Endothelial cell of umbilical vein (primary cell): ENCODE results near the gene SLC2A11. TPM values are rescaled to one million over a fixed set of nuclear protein-coding genes. Genes with fewer than 3 reads are reported as not detected.

ENCODE experiments used
- BruUV-seq: library from RNA; stranded (reverse); fragments of 400-500 nt; replicated peaks from 2 replicates; lab custom pipeline; 2021; lab: Mats Ljungman, UMichigan
- CTCF ChIA-PET: fragments of 300-600, 350-600 bp; sonication (Branson Sonifier 250); formaldehyde crosslinking; loops from one replicate; lab custom pipeline; 2021; ENCODE audit warnings: antibody characterized with exemption, inconsistent platforms; lab: Charles Lee
- POLR2A ChIA-PET: fragments of 300-600, 350-600 bp; sonication (Branson Sonifier 250); formaldehyde crosslinking; loops from one replicate; lab custom pipeline; 2021; ENCODE audit warnings: antibody characterized with exemption, inconsistent platforms; lab: Charles Lee
- DNase-seq: peaks from one replicate; pipeline ENCODE4 v3.0.0-alpha.2; 2011; ENCODE audit warnings: low read depth, low spot score
- FAIRE-seq: peaks from 2 replicates; lab custom pipeline; 2011; peaks lifted over from hg19 to GRCh38; lab: Jason Lieb, UNC
- H2AFZ ChIP-seq: 2 replicates; pipeline ENCODE4 v1.6.0; 2012; ENCODE audit warnings: low read depth, low read length, control low read depth, inconsistent platforms
- H3K27ac ChIP-seq: 2 replicates; pipeline ENCODE4 v1.5.1; 2011; ENCODE audit warnings: low read depth, mild to moderate bottlenecking, control low read depth, low read length, moderate library complexity; ENCODE audit not compliant: insufficient read depth
- H3K27me3 ChIP-seq, 2 experiments: 2 replicates each; pipeline versions ENCODE4 v1.6.0 to v1.6.1; 2011; ENCODE audit warnings: low read length in 2 of 2, mixed read lengths in 1 of 2; ENCODE audit not compliant: control insufficient read depth in 2 of 2, insufficient read depth in 2 of 2
- H3K36me3 ChIP-seq, 2 experiments: 2 replicates in 1 of 2; 3 replicates in 1 of 2; pipeline ENCODE4 v1.5.1; 2011; ENCODE audit warnings: low read length in 2 of 2, mild to moderate bottlenecking in 1 of 2, moderate library complexity in 1 of 2; ENCODE audit not compliant: control insufficient read depth in 2 of 2, insufficient read depth in 2 of 2; ENCODE audit errors: extremely low read depth in 1 of 2
- H3K4me1 ChIP-seq: 3 replicates; pipeline ENCODE4 v1.5.1; 2011; ENCODE audit warnings: mild to moderate bottlenecking, low read length; ENCODE audit not compliant: control insufficient read depth, insufficient read depth; ENCODE audit errors: extremely low read depth
- H3K4me2 ChIP-seq: 2 replicates; pipeline ENCODE4 v1.6.1; 2011; ENCODE audit warnings: low read length, control low read depth, mixed read lengths; ENCODE audit not compliant: insufficient read depth
- H3K4me3 ChIP-seq, 3 experiments: fragments of 200-600 bp in 1 of 3; sonication (generic), shearing (Covaris generic) in 1 of 3; replicated peaks in 1 of 3; 2 replicates each; pipeline ENCODE4 v1.5.1; 2011 to 2016; ENCODE audit warnings: control low read depth in 3 of 3, low read length in 3 of 3, mild to moderate bottlenecking in 2 of 3, inconsistent platforms in 1 of 3, low read depth in 1 of 3, moderate library complexity in 1 of 3; ENCODE audit not compliant: insufficient read depth in 1 of 3
- H3K79me2 ChIP-seq: 2 replicates; pipeline ENCODE4 v1.6.0; 2012; ENCODE audit warnings: low read length, inconsistent platforms; ENCODE audit not compliant: control insufficient read depth, insufficient read depth
- H3K9ac ChIP-seq: replicated peaks from 2 replicates; pipeline ENCODE3; 2011; ENCODE audit warnings: low read length, control low read depth; ENCODE audit not compliant: insufficient read depth; ENCODE audit errors: extremely low read depth
- H3K9me1 ChIP-seq: replicated peaks from 3 replicates; pipeline ENCODE4 v1.6.0; 2011; ENCODE audit warnings: mild to moderate bottlenecking, low read length; ENCODE audit not compliant: control insufficient read depth, insufficient read depth; ENCODE audit errors: extremely low read depth
- H3K9me3 ChIP-seq: replicated peaks from 2 replicates; pipeline ENCODE4 v1.5.1; 2012; ENCODE audit warnings: low read length, inconsistent platforms; ENCODE audit not compliant: control insufficient read depth, insufficient read depth
- H4K20me1 ChIP-seq: replicated peaks from 2 replicates; pipeline ENCODE3; 2011; ENCODE audit warnings: mild to moderate bottlenecking, low read length; ENCODE audit not compliant: control insufficient read depth, insufficient read depth; ENCODE audit errors: extremely low read depth
- EZH2 ChIP-seq: IDR thresholded peaks from 2 replicates; pipeline ENCODE4 v1.6.1; 2012; ENCODE audit warnings: borderline replicate concordance, low read depth, mild to moderate bottlenecking, moderate library complexity, low read length, inconsistent platforms; ENCODE audit not compliant: severe bottlenecking
- GATA2 ChIP-seq: IDR thresholded peaks from 2 replicates; pipeline ENCODE4 v1.7.0; 2011; ENCODE audit warnings: low read depth, mild to moderate bottlenecking, moderate library complexity, mixed read lengths, low read length; ENCODE audit not compliant: insufficient read length, insufficient read depth
- JUN ChIP-seq: IDR thresholded peaks from 2 replicates; pipeline ENCODE4 v1.6.1; 2011; ENCODE audit warnings: borderline replicate concordance, low read depth; ENCODE audit not compliant: insufficient read length, insufficient read depth
- MYC ChIP-seq: IDR thresholded peaks from one replicate; pipeline ENCODE4 v1.6.1; 2011; ENCODE audit warnings: mild to moderate bottlenecking, low read depth, low read length
- POLR2A ChIP-seq: IDR thresholded peaks from 2 replicates; pipeline ENCODE4 v1.6.1; 2012; ENCODE audit warnings: low read depth, mild to moderate bottlenecking, control low read depth, low read length
- POLR2AphosphoS5 ChIP-seq: IDR thresholded peaks from 2 replicates; pipeline ENCODE4 v1.6.1; 2012; ENCODE audit warnings: low read depth, mild to moderate bottlenecking, control low read depth, low read length, moderate library complexity; ENCODE audit not compliant: insufficient read depth
- dilution Hi-C: fragments of 300-500 bp; cut with MboI; formaldehyde crosslinking; loops from one replicate; pipeline ENCODE4 v1.15.0; 2019; ENCODE audit warnings: low sequenced_read_pairs; ENCODE audit not compliant: extremely low pct_ligation_motif_present
- intact Hi-C: fragments of 100-400 bp; cut with micrococcal nuclease; formaldehyde crosslinking; loops from one replicate; pipeline ENCODE4 v1.10.0; 2022
- polyA plus RNA-seq, 4 experiments: library from polyadenylated mRNA; depleted of rRNA in 3 of 4; stranded (reverse) in 3 of 4; unstranded in 1 of 4; fragments of >200 nt; gene quantifications; 2 replicates each; pipeline versions ENCODE4 v1.2.1 to v1.2.3, GENCODE V29; 2011 to 2012; ENCODE audit warnings: missing spikeins in 1 of 4
- total RNA-seq: library from RNA; stranded (reverse); gene quantifications from 2 replicates; pipeline ENCODE4 v1.2.3, GENCODE V29; 2021
- TF ChIP-seq, protein P1 (sequence below), 2 donors: IDR thresholded peaks; 1 replicate in 1 of 2; 2 replicates in 1 of 2; pipeline ENCODE4 v1.5.1; 2011; ENCODE audit warnings: low read length in 2 of 2, mild to moderate bottlenecking in 2 of 2, moderate library complexity in 2 of 2, control low read depth in 1 of 2, inconsistent platforms in 1 of 2, low read depth in 1 of 2; ENCODE audit not compliant: insufficient read depth in 1 of 2; ENCODE audit errors: extremely low read depth in 1 of 2
- TF ChIP-seq, protein P2 (sequence below): IDR thresholded peaks from 2 replicates; pipeline ENCODE4 v1.6.1; 2011; ENCODE audit not compliant: insufficient read depth, insufficient read length

SLC2A11 gene
- total and polyA plus RNA-seq, 2 donors (not counting 3 experiments of a cell fraction or from before 2014, with no cell fraction given): 4.2 to 4.6 TPM

DNA sequence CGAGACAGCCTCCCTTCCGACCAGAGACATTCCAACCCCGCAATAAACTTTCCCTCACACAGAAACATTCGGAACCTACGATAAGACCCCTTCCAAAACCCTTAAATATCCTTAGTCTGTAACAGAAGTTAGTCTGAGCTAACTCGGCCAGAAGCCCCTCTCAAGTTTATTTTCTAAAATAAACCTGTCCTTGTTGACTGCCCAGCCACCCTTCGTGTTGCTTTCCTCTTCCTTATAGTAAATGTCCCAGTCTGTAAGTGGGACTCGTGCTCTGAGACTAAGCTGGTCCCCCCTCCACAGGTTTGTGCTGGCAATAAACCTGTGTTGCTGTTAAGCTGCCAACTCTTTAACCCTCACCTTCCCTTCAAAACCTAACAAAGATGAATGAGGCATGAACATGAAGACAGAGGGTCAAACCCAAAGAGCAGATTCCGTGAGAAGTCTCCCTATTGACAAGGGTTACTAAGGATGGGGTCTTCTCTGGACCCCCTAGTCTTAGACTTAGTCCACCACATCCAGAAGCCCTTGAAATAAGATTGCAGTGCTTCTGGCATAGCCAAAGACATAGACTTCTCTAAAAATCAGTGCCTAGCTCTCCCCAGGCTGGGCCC is 54.7 kb downstream of the SLC2A11 start:
- Histone ChIP-seq H3K9me3 (no peaks in the 10 kb centered on the region), H2AFZ (no peak overlapping the region), H4K20me1 (no peaks in the 10 kb centered on the region), H3K9me1 (no peaks in the 10 kb centered on the region), H3K4me2 (no peak overlapping the region), H3K4me1 (peaks cover 12% of the 10 kb centered on the region), H3K79me2 (no peaks in the 10 kb centered on the region), H3K4me3 (no peak overlapping the region), H3K27ac (no peak overlapping the region), H3K9ac (no peak overlapping the region), H3K27me3 (peaks cover 0 to 9% of the 10 kb centered on the region in 2 experiments), H3K36me3 (peaks cover 0 to 2% of the 10 kb centered on the region in 2 experiments)
- CTCF ChIA-PET: interaction anchor here (1.0 to 1.7 kb wide), 2 partner anchors 18 to 63 kb away, joined by 3 to 14 read pairs; partner anchors contain the start of gene MIF
- no peak for TF ChIP-seq EZH2
- TF ChIP-seq POLR2AphosphoS5: no peak
- no peak for TF ChIP-seq JUN
- TF ChIP-seq, protein P1, sequence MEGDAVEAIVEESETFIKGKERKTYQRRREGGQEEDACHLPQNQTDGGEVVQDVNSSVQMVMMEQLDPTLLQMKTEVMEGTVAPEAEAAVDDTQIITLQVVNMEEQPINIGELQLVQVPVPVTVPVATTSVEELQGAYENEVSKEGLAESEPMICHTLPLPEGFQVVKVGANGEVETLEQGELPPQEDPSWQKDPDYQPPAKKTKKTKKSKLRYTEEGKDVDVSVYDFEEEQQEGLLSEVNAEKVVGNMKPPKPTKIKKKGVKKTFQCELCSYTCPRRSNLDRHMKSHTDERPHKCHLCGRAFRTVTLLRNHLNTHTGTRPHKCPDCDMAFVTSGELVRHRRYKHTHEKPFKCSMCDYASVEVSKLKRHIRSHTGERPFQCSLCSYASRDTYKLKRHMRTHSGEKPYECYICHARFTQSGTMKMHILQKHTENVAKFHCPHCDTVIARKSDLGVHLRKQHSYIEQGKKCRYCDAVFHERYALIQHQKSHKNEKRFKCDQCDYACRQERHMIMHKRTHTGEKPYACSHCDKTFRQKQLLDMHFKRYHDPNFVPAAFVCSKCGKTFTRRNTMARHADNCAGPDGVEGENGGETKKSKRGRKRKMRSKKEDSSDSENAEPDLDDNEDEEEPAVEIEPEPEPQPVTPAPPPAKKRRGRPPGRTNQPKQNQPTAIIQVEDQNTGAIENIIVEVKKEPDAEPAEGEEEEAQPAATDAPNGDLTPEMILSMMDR (IDR thresholded peaks at IDR 0.05; ENCODE audit: extremely low read depth in 1 of 2, insufficient read depth in 1 of 2, low read depth in 1 of 2, low read length in 2 of 2): no peak
- TF ChIP-seq, protein P2, sequence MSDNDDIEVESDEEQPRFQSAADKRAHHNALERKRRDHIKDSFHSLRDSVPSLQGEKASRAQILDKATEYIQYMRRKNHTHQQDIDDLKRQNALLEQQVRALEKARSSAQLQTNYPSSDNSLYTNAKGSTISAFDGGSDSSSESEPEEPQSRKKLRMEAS: no peak
- no peak for TF ChIP-seq POLR2A
- no peak for TF ChIP-seq MYC
- no peak for TF ChIP-seq GATA2
- POLR2A ChIA-PET: interaction anchor here (1.6 kb wide), 1 partner anchor 23 kb away, joined by 3 read pairs; no protein-coding TSS in a partner anchor
- BruUV-seq: no TSS peak
- FAIRE-seq (no peak), DNase-seq (no peak)
- intact Hi-C loops (no loop called here), dilution Hi-C loops (no loop called here)
